Measurements from ENCODE around the gene TMEM178A.

DNA sequence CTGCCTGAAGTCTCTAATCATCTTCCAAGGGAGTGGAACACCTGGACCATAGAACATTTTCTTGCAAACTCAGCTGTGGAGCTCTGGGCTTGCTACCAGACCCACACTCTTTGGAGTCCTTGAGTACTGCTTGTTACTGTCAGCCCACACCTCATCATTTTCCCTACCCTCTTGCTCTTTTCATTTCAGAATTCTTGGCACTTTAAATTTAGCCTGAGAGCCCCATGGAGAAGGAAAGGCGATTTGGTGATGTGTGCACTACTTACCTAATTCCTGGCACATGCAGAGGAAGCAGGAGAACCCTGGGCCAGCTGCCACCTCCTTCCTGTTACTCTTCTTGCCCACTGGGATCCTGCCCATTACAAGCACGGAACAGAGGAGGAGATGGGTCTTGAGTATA lies 31.7 kb downstream of the TMEM178A start:
- TF ChIP-seq EZH2 (IDR thresholded peaks at IDR 0.05; ENCODE audit: low read depth, low read length, severe bottlenecking) (no peak), HDAC6 (IDR thresholded peaks at IDR 0.05; ENCODE audit: low read depth, low read length) (no peak), CTCF (IDR thresholded peaks at IDR 0.05; ENCODE audit: control extremely low read depth in 1 of 3, insufficient read depth in 1 of 3, low read depth in 1 of 3, low read length in 3 of 3) (no peak), TBP (IDR thresholded peaks at IDR 0.05; ENCODE audit: low read depth, low read length) (no peak), CHD1 (IDR thresholded peaks at IDR 0.05; ENCODE audit: low read depth, low read length) (no peak), BRCA1 (IDR thresholded peaks at IDR 0.05; ENCODE audit: low read depth, low read length) (no peak), ATF2 (IDR thresholded peaks at IDR 0.05; ENCODE audit: low read length) (no peak), POLR2A (IDR thresholded peaks at IDR 0.05; ENCODE audit: control extremely low read depth in 1 of 2, low read depth in 2 of 2, low read length in 2 of 2) (no peak)

Data from H1 (cell line).